A549 treated with CORT108297 at 1 μM for 4 hours (cell line): ENCODE data around the gene PPTC7. TPM values are rescaled to one million over a fixed set of nuclear protein-coding genes. Genes with fewer than 3 reads are reported as not detected.

ENCODE experiments used
- total RNA-seq: library from RNA; stranded (reverse); fragments of 200-300 nt; extraction: Qiagen RNA extraction; gene quantifications from 5 replicates; pipeline ENCODE4 v1.2.3, GENCODE V29; 2022

Gene PPTC7
- 17.3 to 22.8 TPM (median 20.0 TPM) in 5 replicates for total RNA-seq

GRCh38 chr12:110583137-110584059, at the start of gene PPTC7:
TSS of gene PPTC7 (minus strand) at chr12:110583318. CDS start at chr12:110583031, 287 bp downstream.

GRCh38 chr12:110613771-110614684, 30.9 kb upstream of the PPTC7 start, which contains the start of gene TCTN1:
TSS of gene TCTN1 (plus strand) at chr12:110614129. CDS start at chr12:110614183, 54 bp downstream.

GRCh38 chr12:110501752-110502738, 81.1 kb downstream of the PPTC7 start, which contains the start of the genes RAD9B and VPS29:
TSS of gene RAD9B (plus strand) at chr12:110502331. CDS start at chr12:110502338, 7 bp downstream.
TSS of gene VPS29 (minus strand) at chr12:110502111. CDS start at chr12:110502051, 60 bp downstream.

Other genes with a start within 250 kb of the PPTC7 start
- 53.7 to 60.5 TPM (median 55.3 TPM) in 5 replicates for gene ANAPC7, start 179.6 kb downstream of the PPTC7 start, total RNA-seq
- gene ARPC3, start 133.0 kb downstream of the PPTC7 start, total RNA-seq, result 425 to 887 TPM (median 445 TPM) in 5 replicates
- gene GPN3, start 115.1 kb downstream of the PPTC7 start, total RNA-seq, result 30.6 to 35.0 TPM (median 32.8 TPM) in 5 replicates
- 17.9 to 20.3 TPM (median 20.1 TPM) in 5 replicates for gene FAM216A, start 114.5 kb downstream of the PPTC7 start, total RNA-seq
- gene VPS29, start 81.2 kb downstream of the PPTC7 start, total RNA-seq, result 134 to 170 TPM (median 143 TPM) in 5 replicates
- 0.15 to 0.38 TPM (median 0.17 TPM) in 5 replicates for gene RAD9B, start 81.0 kb downstream of the PPTC7 start, total RNA-seq
- 29.7 to 34.6 TPM (median 32.8 TPM) in 5 replicates for gene TCTN1, start 30.8 kb upstream of the PPTC7 start, total RNA-seq
- gene HVCN1, start 105.8 kb upstream of the PPTC7 start, total RNA-seq, result 0.42 to 0.77 TPM (median 0.61 TPM) in 5 replicates
- 128 to 149 TPM (median 144 TPM) in 5 replicates for gene PPP1CC, start 159.6 kb upstream of the PPTC7 start, total RNA-seq